T-helper 22 cell (primary cell): ENCODE results near the gene RAB17.

ENCODE experiments used
- DNase-seq: peaks from one replicate; pipeline ENCODE4 v3.0.0-alpha.2; 2020; ENCODE audit warnings: low read depth

The RAB17 gene

GRCh38 chr2:237558961-237559641 is 31.4 kb downstream of the RAB17 start:
- no peak for DNase-seq

DNA sequence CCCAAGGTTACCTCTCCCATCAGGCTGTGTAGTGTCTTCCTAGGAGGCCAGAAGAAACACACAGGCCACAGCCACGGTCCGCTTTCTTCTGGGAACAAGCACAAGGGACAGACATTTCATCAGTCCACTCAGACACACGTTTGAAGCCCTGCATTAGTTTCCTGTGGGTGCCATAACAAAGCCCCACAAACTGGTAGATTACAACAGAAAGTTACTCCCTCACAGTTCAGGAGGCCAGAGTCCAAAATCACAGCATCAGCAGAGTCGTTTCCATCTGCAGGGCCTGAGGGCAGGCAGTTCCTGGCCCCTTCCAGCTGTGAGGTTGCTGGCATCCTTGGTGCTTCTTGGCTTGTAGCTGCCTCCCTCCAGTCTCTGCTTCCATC is 32.9 kb downstream of the RAB17 start:
- DNase-seq = no peak

DNA sequence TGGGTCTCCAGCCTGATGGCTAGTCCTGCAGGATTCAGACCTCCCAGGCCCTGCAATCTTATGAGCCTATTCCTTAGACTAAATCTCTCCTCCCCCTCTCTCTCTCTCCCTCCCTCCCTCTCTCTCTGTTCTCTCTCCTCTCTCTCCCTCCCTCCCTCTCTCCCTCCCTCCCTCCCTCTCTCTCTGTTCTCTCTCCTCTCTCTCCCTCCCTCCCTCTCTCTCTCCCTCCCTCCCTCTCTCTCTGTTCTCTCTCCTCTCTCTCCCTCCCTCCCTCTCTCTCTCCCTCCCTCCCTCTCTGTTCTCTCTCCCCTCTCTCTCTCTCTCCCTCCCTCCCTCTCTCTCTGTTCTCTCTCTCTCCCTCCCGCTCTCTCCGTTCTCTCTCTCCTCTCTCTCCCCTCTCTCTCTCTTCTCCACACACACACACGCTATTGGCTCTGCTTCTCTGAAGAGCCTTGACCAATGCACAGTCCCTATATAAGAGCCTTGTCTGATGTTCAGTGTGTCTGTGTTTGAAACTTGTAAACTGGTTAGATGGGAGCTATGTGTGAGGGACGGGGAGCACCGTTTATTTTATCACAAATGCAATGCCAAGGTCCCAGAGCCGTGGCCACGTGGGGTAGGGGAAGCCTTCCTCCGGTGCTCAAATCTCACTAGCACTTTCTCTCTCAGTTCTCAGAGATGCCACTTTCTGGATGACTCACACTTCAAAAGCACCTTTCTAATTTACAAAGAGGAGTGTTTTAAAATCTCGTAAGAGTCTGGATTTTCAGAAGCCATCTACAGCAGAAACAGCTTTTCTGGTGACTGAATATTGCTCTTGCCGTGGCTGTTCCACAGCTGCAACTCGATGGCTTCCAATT is 33.5 kb downstream of the RAB17 start:
- no peak for DNase-seq

DNA sequence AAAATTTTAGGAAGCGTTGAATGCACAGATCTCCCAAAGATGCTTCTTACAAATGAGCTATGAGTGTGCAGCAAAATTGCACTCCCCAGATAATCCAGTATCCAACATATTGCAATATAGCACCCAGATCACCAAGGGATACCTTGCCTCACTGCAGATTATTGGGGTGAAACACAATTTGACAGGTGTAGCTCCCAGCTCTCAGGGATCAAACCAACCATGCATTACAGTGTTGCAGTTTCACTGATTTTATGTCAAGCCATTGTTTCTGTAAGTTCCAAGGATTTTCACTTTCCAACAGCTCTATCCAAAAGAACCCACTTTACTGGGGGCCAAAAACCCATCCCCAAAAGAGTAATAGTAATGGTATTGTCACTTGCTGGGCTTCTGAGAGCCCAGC is 35.0 kb downstream of the RAB17 start:
- no peak for DNase-seq

DNA sequence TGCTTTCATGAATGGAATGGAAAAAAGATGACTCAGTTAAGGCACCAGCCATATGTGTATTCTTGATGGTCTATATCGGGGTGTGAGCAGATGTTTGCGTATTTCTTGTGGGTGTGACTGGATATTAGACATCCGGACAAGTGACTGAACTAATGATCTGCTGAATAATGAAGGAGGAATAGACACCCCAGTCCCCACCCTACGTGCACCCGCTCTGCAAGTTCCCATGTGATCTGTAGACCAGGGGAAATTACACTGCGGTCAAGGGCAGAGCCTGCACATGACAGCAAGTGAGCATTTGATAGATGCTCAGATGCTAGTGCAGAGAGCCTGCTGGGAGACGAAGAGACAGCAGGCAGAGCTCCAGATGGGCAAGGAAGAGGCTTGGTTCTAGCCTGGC is 36.6 kb downstream of the RAB17 start:
- no peak for DNase-seq

DNA sequence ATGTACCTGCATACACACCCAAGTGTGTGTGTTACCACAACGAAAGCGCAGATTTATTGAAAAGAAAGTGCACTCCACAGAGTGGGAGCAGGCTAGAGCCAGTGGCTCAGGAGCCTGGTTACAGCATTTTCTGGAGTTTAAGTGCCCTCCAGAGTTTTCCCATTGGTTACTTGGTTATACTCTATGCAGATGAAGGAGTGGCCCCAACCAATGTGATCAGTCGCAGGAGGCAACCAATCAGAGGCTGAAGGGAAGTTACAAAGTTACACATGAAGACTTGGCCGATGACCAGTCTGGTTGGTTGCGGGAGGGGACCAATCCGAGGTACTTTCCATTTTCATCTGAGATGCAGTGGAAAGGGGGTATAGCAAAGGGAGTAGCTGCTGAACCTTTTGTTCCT is 37.6 kb downstream of the RAB17 start:
- DNase-seq = no peak

- no peak for DNase-seq
Observed at GRCh38 chr2:237551071-237551574, 39.4 kb downstream of the RAB17 start.

DNA sequence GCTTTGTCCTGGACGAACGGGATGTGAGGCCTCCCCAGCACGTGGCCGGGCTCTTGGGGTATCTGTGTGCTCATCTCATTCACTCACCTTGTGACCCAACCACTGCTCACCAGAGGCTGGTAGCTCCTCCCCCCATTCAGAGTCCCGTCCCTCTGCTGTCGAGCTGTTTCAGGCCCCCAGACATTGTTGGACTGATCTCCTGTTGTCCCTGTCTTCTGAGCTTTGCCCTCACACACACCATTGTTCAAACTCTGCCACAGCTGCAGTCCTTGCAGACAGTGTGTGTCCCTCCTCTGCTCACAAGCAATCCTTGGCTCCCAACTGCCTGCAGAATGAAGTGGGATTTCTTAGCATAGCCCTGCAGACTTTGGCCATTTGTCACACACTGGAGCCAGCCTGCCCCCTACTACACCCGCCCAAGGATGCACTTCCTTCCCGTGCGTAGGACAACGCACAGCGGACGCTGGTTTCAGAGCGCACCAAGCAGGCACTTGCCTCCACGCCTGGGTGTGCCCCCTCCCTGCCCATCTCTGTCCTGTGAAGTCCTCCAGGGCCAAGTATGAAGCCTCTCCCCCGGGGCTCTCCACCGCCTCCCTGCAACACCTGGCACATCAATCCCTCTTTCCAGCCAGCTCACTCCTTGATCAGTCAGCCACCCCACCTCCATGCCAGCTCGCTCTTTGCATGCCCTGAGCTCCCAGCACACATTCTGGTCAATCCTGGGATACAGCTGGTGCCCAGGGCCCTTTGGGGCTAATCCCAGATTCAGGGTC is 40.7 kb downstream of the RAB17 start:
- DNase-seq = no peak

DNA sequence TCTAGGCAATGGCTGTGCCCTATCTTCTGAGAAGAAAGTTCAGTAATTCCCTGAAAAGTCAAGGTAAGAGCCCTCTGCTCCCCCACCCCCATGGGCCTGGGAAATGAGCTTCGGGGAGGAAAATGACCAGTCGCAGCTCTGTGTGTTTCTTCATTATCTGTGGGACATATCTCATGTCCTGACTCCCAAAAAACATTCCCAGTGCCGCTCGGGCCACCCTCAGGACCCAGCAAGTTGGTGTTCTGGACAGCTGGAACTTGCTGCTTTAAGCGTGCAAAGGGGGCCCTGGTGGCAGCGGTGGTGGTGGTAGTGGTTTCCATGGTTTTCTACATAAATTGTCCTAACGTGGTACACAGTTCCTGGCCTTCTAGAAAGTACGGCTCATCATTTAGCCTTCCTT is 41.3 kb downstream of the RAB17 start:
- no peak for DNase-seq

GRCh38 chr2:237547841-237548416 is 42.6 kb downstream of the RAB17 start:
- DNase-seq = no peak

DNA sequence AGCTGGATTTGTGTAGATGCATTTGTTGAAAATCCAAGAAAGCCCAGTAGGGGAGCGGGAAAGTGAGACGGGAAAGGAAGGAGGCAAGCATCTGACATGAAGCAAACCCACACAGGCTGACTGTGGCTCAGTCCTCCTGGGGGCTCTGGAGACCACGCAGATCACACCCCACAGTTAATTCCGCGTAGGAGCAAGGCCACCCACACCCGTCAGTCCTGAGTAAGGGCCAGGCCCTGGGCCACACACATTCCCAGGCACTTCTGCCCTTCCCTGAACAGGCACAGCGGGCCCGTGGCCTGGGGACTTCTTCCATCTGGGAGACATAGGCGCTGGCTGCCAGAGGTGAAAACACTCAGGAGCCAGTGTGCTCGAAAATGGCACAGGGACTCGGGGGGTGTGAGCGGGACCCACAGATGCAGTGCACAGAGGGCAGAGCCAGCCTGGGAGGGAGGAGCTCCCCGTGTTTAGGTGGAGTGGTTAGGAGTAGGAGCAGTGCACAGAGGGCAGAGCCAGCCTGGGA is 43.6 kb downstream of the RAB17 start:
- DNase-seq = no peak

- DNase-seq = no peak
Observed at GRCh38 chr2:237546040-237546875, 44.3 kb downstream of the RAB17 start.

DNA sequence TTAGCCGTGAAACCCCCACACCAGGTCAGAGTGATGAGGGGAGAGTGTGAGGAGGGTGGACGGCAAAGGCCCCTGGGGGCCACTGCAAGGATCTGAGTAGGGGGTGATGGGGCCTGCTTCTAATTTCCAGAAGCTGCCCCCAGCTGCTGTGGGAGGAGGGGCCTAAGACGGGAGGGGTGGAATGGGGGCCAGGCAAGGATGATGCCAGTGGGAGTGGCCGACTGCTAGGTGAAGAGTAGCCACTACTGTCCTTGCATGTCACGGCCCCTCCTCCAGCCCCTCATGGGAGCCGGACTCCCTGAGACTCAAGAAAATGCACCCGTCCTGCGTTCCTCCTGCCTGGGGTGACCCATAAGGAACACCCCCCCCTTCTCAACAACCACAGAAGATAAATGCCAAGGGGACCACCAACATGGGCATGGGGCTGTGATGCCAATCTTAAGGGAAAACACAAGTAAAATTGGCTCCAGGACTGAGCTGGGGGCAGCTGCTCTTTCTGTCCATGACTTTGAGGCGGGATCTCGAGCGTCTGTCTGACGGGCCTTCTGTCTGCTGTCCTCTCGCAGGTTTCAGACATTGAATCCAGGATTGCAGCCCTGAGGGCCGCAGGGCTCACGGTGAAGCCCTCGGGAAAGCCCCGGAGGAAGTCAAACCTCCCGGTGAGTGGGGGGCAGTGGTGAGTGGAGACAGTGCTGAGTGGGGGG is 48.4 kb downstream of the RAB17 start:
- DNase-seq = no peak

- no peak for DNase-seq
Observed at GRCh38 chr2:237541243-237541642, 49.3 kb downstream of the RAB17 start.

- DNase-seq = no peak
Observed at GRCh38 chr2:237540823-237541222, 49.7 kb downstream of the RAB17 start.

DNA sequence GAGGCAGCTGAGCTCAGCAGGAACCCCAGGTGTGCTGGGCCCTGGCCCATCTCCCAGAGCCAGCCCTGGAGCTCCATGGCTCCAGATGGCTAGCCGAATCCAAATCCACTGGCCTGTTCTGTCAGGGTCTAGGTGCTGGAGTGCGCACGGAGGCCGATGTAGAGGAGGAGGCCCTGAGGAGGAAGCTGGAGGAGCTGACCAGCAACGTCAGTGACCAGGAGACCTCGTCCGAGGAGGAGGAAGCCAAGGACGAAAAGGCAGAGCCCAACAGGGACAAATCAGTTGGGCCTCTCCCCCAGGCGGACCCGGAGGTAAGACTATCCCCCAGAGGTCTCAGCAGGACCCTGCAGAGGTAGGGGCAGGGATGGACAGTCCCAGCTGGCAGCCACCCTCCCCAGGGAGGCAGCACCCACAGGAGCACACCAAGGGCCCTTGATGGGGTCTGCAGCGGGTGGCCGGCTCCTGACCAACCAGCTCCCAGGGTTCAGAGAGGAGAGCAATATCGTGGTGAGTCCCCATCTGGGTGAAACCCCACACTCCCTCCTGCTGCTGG is 50.2 kb downstream of the RAB17 start:
- DNase-seq = no peak

- no peak for DNase-seq
Observed at GRCh38 chr2:237539681-237540080, 50.9 kb downstream of the RAB17 start.

DNA sequence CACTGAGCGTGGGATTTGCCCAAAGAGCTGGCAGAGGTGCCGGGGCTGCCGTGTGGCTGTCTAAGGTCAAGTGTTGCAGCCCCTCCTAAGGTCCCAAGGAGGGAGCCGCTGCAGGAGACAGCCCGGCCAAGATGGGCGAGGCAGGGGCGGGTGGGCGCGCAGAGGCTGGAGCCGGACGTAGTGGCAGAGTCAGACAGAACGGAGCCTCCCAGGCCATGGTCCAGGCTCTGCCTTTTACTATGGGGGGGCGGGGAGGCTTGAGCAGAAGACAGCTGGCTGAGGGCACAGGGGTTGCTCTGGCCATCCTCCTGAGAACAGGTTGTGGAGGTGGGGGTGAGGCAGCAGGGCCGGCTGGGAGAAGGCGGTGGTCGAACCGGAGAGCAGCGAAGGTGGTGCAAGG is 51.6 kb downstream of the RAB17 start:
- no peak for DNase-seq

- DNase-seq = no peak
Observed at GRCh38 chr2:237538001-237538720, 52.4 kb downstream of the RAB17 start.

GRCh38 chr2:237536617-237537016 is 53.9 kb downstream of the RAB17 start:
- DNase-seq = no peak
